A673 (cell line): Measurements from ENCODE around the gene AICDA. TPM values are rescaled to one million over a fixed set of nuclear protein-coding genes. Genes with fewer than 3 reads are reported as not detected.

Source experiments
- BruUV-seq: library from RNA; stranded (reverse); fragments of 400-500 nt; replicated peaks from 2 replicates; lab custom pipeline; 2021; lab: Mats Ljungman, UMichigan
- CTCF ChIA-PET: fragments of 300-600 bp; sonication (Branson Sonifier 250); formaldehyde crosslinking; loops from one replicate; lab custom pipeline; 2022; ENCODE audit warnings: antibody characterized with exemption; lab: Charles Lee
- POLR2A ChIA-PET: fragments of 300-600 bp; sonication (Branson Sonifier 250); formaldehyde crosslinking; loops from one replicate; lab custom pipeline; 2022; ENCODE audit warnings: antibody characterized with exemption; ENCODE audit not compliant: low non-redundant PET; lab: Charles Lee
- DNase-seq: peaks from one replicate; pipeline ENCODE4 v3.0.0-alpha.2; 2015; ENCODE audit warnings: low spot score
- H3K27ac ChIP-seq: fragments of 200-600 bp; sonication (generic); 2 replicates; pipeline ENCODE4 v1.5.1; 2016; ENCODE audit warnings: mixed run types, low read depth, mild to moderate bottlenecking, mixed read lengths, antibody characterized with exemption, low read length; ENCODE audit not compliant: poor library complexity, severe bottlenecking
- H3K27me3 ChIP-seq: fragments of 200-600 bp; sonication (generic); replicated peaks from 2 replicates; pipeline ENCODE4 v1.6.1; 2017; ENCODE audit warnings: mixed run types, low read depth, mild to moderate bottlenecking, mixed read lengths, antibody characterized with exemption, low read length; ENCODE audit not compliant: insufficient read depth, poor library complexity
- H3K36me3 ChIP-seq: fragments of 200-600 bp; sonication (generic); 2 replicates; pipeline ENCODE4 v1.6.1; 2016; ENCODE audit warnings: mixed run types, mild to moderate bottlenecking, mixed read lengths, antibody characterized with exemption, low read length; ENCODE audit not compliant: insufficient read depth, poor library complexity, severe bottlenecking
- H3K4me1 ChIP-seq: fragments of 200-600 bp; sonication (generic); 2 replicates; pipeline ENCODE4 v1.6.1; 2017; ENCODE audit warnings: mixed run types, mild to moderate bottlenecking, mixed read lengths, antibody characterized with exemption, low read length; ENCODE audit not compliant: insufficient read depth, poor library complexity, severe bottlenecking
- H3K4me3 ChIP-seq: fragments of 200-600 bp; sonication (generic); 2 replicates; pipeline ENCODE4 v1.5.1; 2016; ENCODE audit warnings: low read depth, mixed run types, mild to moderate bottlenecking, mixed read lengths, low read length; ENCODE audit not compliant: poor library complexity, severe bottlenecking
- H3K9me3 ChIP-seq: fragments of 200-600 bp; sonication (generic); 2 replicates; pipeline ENCODE4 v1.6.1; 2016; ENCODE audit warnings: mixed run types, low read depth, mild to moderate bottlenecking, mixed read lengths, antibody characterized with exemption, low read length; ENCODE audit not compliant: poor library complexity, severe bottlenecking
- EZH2 ChIP-seq: fragments of 200-600 bp; sonication (generic); IDR thresholded peaks from 2 replicates; pipeline ENCODE4 v1.6.1; 2017; ENCODE audit warnings: borderline replicate concordance, low read depth, mild to moderate bottlenecking, mixed read lengths, antibody characterized with exemption, low read length; ENCODE audit not compliant: poor library complexity, severe bottlenecking
- intact Hi-C: fragments of 100-400 bp; cut with micrococcal nuclease; formaldehyde crosslinking; loops from one replicate; pipeline ENCODE4 v1.10.0; 2022; ENCODE audit not compliant: unreplicated experiment
- total RNA-seq: library from RNA; stranded (reverse); gene quantifications from 2 replicates; pipeline ENCODE4 v1.2.3, GENCODE V29; 2021
- TF ChIP-seq, protein P1 (sequence below): fragments of 300-800, 200-600 bp; sonication (generic); conservative IDR thresholded peaks from 2 replicates; pipeline ENCODE4 v1.5.1; 2017; ENCODE audit warnings: low read depth, mild to moderate bottlenecking, antibody characterized with exemption, low read length, moderate library complexity, mixed read lengths

The AICDA gene
- total RNA-seq, 1 experiment from 2014 or later: not detected

DNA sequence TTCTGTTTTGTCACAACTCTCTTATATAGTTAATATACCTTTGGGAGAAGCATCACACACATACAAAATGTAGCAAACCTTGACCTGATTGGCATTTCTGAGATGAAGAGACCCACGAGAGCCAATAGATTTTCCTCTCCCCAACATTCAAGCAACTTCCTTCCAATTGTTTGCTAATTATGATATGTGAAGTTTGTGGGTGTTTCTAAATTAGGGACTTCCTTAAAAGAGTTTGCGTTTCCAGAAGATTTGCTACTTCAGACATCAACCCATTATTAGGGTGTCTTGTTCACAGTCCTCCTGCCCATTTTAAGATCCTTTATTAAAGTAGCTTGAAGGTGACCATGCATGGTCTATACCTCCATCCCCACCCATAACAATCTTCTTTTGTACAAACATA lies 9.4 kb downstream of the AICDA start:
- Histone ChIP-seq H3K4me1 (no peaks in the 10 kb centered on the region), H3K27ac (no peak overlapping the region), H3K4me3 (no peak overlapping the region), H3K9me3 (no peaks in the 10 kb centered on the region), H3K36me3 (no peaks in the 10 kb centered on the region), H3K27me3 (no peaks in the 10 kb centered on the region)
- no peak for DNase-seq
- POLR2A ChIA-PET: no interaction called here
- intact Hi-C loops: no loop called here
- no TSS peak for BruUV-seq
- TF ChIP-seq, protein P1, sequence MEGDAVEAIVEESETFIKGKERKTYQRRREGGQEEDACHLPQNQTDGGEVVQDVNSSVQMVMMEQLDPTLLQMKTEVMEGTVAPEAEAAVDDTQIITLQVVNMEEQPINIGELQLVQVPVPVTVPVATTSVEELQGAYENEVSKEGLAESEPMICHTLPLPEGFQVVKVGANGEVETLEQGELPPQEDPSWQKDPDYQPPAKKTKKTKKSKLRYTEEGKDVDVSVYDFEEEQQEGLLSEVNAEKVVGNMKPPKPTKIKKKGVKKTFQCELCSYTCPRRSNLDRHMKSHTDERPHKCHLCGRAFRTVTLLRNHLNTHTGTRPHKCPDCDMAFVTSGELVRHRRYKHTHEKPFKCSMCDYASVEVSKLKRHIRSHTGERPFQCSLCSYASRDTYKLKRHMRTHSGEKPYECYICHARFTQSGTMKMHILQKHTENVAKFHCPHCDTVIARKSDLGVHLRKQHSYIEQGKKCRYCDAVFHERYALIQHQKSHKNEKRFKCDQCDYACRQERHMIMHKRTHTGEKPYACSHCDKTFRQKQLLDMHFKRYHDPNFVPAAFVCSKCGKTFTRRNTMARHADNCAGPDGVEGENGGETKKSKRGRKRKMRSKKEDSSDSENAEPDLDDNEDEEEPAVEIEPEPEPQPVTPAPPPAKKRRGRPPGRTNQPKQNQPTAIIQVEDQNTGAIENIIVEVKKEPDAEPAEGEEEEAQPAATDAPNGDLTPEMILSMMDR: no peak
- no peak for TF ChIP-seq EZH2
- CTCF ChIA-PET: no interaction called here

DNA sequence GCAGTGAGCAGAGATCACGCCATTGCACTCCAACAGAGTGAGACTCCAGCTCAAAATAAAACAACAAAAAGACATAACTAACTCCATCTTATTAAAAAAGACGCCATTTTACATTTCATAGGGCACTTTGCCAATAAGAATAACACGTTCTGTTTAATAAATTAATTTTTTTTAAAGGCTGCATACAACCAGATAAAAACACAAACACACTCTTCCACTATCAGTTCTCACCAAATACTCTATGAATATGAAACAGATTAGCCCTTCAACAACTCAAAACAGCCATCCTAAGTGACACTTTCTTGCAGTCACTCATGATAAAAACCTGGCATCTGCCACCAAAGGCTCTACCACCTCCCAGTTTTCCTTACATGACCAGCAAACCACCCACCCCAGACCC lies 16.1 kb downstream of the AICDA start:
- DNase-seq: no peak
- BruUV-seq: no TSS peak
- CTCF ChIA-PET: no interaction called here
- POLR2A ChIA-PET: no interaction called here
- H3K4me1 ChIP-seq: no peaks in the 10 kb centered on the region
- H3K36me3 ChIP-seq: no peaks in the 10 kb centered on the region
- no peak overlapping the region for H3K4me3 ChIP-seq
- intact Hi-C loops: no loop called here
- TF ChIP-seq EZH2: no peak
- TF ChIP-seq, protein P1: no peak
- no peak overlapping the region for H3K27ac ChIP-seq
- no peaks in the 10 kb centered on the region for H3K27me3 ChIP-seq
- no peaks in the 10 kb centered on the region for H3K9me3 ChIP-seq

DNA sequence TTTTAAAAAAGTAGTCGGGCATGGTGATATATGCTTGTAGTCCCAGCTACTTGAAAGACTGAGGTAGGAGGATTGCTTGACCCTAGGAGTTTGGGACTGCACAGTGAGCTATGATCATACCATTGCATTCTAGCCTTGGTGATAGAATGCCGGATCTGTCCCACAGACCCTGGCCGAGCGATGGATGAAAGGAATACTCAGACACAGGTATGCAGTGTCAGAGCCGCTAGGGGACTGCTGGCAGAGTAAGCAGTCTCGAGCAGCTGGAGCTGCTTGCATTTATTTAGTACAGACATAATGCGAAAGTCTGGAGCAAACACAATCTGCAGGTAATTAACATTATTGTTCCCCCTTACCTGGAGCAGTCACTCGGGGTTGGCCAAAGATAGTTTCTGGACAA lies 18.6 kb downstream of the AICDA start:
- no peak for DNase-seq
- Histone ChIP-seq H3K36me3 (no peaks in the 10 kb centered on the region), H3K27ac (no peak overlapping the region), H3K4me3 (no peak overlapping the region), H3K4me1 (no peaks in the 10 kb centered on the region), H3K9me3 (no peaks in the 10 kb centered on the region), H3K27me3 (no peaks in the 10 kb centered on the region)
- ChIA-PET POLR2A (no interaction called here), CTCF (no interaction called here)
- TF ChIP-seq EZH2: no peak
- TF ChIP-seq, protein P1: no peak
- no TSS peak for BruUV-seq
- intact Hi-C loops: no loop called here
